ENCODE measurements around the gene ZNF804B. TPM values are rescaled to one million over a fixed set of nuclear protein-coding genes. Genes with fewer than 3 reads are reported as not detected.
A peak's percentile ranks its signal among the peaks of the same experiment; 100 is the strongest.

Gene ZNF804B
- total RNA-seq, 4 donors from 2014 or later: not detected

GRCh38 chr7:88985295-88985694 lies 225.8 kb downstream of the ZNF804B start:
- Histone ChIP-seq H3K4me1 (no peaks in the 10 kb centered on the region), H3K4me3 (no peak overlapping the region), H3K27me3 (no peaks in the 10 kb centered on the region), H3K27ac (no peak overlapping the region), H3K36me3 (no peaks in the 10 kb centered on the region), H3K9me3 (no peaks in the 10 kb centered on the region)
- WGBS, 2 donors: 55 to 68% methylated on average over 5 of the region's 5 CpGs
- no peak for DNase-seq
- intact Hi-C loops (cut with DNase I): no loop called here
- TF ChIP-seq, protein P1, sequence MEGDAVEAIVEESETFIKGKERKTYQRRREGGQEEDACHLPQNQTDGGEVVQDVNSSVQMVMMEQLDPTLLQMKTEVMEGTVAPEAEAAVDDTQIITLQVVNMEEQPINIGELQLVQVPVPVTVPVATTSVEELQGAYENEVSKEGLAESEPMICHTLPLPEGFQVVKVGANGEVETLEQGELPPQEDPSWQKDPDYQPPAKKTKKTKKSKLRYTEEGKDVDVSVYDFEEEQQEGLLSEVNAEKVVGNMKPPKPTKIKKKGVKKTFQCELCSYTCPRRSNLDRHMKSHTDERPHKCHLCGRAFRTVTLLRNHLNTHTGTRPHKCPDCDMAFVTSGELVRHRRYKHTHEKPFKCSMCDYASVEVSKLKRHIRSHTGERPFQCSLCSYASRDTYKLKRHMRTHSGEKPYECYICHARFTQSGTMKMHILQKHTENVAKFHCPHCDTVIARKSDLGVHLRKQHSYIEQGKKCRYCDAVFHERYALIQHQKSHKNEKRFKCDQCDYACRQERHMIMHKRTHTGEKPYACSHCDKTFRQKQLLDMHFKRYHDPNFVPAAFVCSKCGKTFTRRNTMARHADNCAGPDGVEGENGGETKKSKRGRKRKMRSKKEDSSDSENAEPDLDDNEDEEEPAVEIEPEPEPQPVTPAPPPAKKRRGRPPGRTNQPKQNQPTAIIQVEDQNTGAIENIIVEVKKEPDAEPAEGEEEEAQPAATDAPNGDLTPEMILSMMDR (IDR thresholded peaks at IDR 0.05): no peak
- no peak for TF ChIP-seq POLR2A (IDR thresholded peaks at IDR 0.05)

DNA sequence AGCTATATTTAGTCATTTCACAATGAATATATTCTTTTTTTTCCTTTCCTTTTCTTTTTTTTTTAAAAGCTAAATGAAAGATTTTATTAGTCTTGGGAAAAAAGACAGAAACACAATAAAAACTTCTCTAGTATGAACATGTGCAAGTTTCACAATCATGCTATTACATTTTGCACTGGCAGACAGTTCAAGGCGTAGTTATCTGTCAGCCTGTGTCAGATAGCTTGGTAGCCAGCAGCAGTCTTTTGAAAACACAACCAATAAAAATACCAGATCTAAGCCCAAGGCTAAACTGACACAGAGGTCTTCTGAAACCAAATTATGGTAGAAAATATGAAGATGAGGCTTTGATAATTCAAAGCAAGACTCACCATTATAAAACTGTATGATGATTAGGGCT lies 241.8 kb downstream of the ZNF804B start:
- Histone ChIP-seq H3K27me3 (no peaks in the 10 kb centered on the region), H3K4me3 (no peak overlapping the region), H3K9me3 (no peaks in the 10 kb centered on the region), H3K27ac (no peak overlapping the region), H3K4me1 (no peaks in the 10 kb centered on the region), H3K36me3 (no peaks in the 10 kb centered on the region)
- DNase-seq: no peak
- WGBS, 2 donors: 46 to 61% methylated on average over 1 of the region's 1 CpG
- intact Hi-C loops (cut with DNase I): no loop called here
- TF ChIP-seq, protein P1 (IDR thresholded peaks at IDR 0.05): no peak
- TF ChIP-seq POLR2A (IDR thresholded peaks at IDR 0.05): no peak

DNA sequence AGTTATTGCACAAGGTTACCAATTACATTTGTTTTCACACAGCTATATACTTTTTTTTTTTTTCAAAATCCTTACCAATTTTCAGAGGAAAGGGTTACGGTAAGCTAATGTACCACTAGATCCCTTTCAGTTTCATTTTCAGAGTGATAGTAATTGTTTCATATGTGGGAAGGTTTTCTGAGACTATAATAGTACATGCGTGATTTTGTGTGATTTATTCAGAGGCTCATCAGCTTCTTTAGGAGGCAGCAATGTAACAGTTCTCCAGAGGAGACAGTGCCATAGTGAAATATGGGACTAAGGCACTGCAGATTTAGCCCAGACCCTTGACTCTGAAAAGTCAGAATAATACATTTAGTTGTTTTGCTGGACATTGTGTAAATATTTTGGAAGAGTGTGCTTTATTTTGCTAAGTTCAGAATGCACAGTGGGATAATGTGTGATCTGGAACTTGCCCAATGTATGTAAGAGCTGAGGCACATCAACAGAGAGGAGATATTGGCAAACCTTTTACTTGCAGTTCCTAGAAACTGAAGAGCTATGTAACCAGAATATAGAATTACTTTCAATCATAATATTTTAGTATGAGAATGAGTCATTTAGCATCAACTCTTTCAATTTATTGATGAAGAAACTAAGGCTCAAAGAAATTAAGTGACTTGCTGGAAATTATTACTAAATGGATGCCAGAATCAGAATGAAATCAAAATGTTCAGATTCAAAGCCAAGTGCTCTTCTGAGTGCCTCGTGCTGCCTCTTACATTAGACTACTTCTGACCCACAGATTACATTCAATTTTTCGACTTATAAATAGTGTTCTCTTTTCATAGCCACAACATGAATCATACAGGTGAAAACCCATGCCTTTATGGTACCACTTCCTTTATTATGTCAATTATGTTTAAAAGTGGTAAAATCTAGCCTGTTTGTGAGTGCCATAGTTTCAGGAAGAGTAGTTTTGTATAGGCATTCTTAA lies 243.8 kb downstream of the ZNF804B start:
- intact Hi-C loops (cut with DNase I): no loop called here
- Histone ChIP-seq H3K36me3 (no peaks in the 10 kb centered on the region), H3K27me3 (no peaks in the 10 kb centered on the region), H3K9me3 (no peaks in the 10 kb centered on the region), H3K4me1 (no peaks in the 10 kb centered on the region), H3K4me3 (peak overlapping the region in 2 of 4 donors; percentile 15 to 50), H3K27ac (no peak overlapping the region)
- TF ChIP-seq POLR2A (IDR thresholded peaks at IDR 0.05): no peak
- TF ChIP-seq, protein P1 (IDR thresholded peaks at IDR 0.05): no peak
- 19 to 32% methylated on average over 4 of the region's 4 CpGs for WGBS, 2 donors
- DNase-seq: no peak

DNA sequence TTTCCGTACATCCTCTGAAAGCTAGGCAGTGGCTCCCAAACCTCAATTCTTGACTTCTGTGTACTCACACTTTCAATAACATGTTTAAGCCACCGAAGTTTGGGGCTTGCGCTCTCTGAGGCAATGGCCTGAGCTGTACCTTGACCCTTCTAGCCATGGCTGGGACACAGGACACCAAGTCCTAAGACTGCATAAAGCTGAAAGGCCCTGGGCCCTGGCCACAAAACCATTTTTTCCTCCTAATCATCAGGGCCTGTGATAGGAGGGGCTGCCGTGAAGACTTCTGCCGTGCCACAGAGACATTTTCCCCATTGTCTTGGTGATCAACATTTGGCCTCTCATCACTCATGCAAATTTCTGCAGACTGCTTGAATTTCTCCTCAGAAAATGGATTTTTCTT lies 252.5 kb downstream of the ZNF804B start:
- H3K27me3 ChIP-seq: no peaks in the 10 kb centered on the region

DNA sequence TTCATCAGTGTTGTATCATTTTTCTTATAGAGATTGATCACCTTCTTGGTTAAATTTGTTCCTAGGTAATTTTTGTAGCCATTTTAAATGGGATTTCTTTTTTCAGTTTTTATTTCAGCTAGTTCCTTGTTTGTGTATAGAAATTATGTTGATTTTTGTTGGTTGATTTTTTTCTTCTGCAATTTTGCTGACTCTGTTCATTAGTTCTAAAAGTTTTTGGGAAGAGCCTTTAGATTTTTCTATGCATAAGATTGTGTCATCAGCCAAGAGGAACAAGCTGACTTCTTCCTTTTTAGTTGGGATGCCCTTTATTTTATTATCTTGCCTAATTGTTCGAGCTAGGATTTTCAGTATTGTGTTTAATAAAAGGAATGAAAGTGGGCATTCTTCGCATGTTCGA lies 258.2 kb downstream of the ZNF804B start:
- no peak for DNase-seq
- no peaks in the 10 kb centered on the region for H3K36me3 ChIP-seq
- intact Hi-C loops (cut with DNase I): no loop called here
- H3K4me3 ChIP-seq: no peak overlapping the region
- no peak overlapping the region for H3K27ac ChIP-seq
- H3K4me1 ChIP-seq: no peaks in the 10 kb centered on the region
- H3K9me3 ChIP-seq: no peaks in the 10 kb centered on the region
- WGBS, 2 donors: 84 to 97% methylated on average over 3 of the region's 3 CpGs
- TF ChIP-seq POLR2A (IDR thresholded peaks at IDR 0.05): no peak
- TF ChIP-seq, protein P1 (IDR thresholded peaks at IDR 0.05): no peak
- H3K27me3 ChIP-seq: no peaks in the 10 kb centered on the region

More for the DNA sequence above, 252.5 kb downstream of the ZNF804B start:
- TF ChIP-seq POLR2A (IDR thresholded peaks at IDR 0.05): no peak
- TF ChIP-seq, protein P1 (IDR thresholded peaks at IDR 0.05): no peak
- H3K9me3 ChIP-seq: peaks cover 0 to 6% (median 0%) of the 10 kb centered on the region in 3 donors
- no peak overlapping the region for H3K27ac ChIP-seq
- WGBS, 2 donors: 87 to 91% methylated on average over 4 to 5 of the region's 5 CpGs
- intact Hi-C loops (cut with DNase I): no loop called here
- no peak for DNase-seq
- H3K4me3 ChIP-seq: no peak overlapping the region
- no peaks in the 10 kb centered on the region for H3K36me3 ChIP-seq
- no peaks in the 10 kb centered on the region for H3K4me1 ChIP-seq

Measured in esophagus squamous epithelium (tissue), 5 donors.